Hippocampal formation (tissue), 2 donors: ENCODE results near the gene SLC43A2.

Experiments used
- DNase-seq, 2 donors: peaks; one replicate each; lab custom pipeline; 2025; lab: John Stamatoyannopoulos, UW

The SLC43A2 gene

DNA sequence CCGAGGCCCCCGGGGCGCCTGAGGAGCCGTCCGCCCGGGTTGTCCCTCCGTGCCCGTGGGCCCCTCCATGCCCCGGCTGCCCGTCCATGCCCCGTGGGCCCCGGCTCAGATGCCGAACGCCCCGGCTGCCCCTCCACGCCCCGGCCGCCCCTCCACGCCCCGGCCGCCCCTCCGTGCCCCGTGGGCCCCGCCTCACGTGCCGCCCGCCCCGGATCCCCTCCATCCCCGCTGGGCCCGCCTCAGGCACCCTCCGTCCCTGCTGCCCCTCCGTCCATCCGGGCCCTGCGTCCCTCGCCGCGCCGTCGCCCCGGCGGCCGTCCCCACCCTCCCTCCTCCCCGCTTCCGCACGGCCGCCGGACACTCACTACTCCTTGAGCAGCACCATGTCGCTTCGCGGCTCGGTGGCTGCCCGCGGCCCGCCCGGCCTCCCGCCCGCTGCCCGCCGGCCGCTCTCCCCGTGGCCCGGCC, 66.4 kb downstream of the SLC43A2 start:
- no peak for DNase-seq

DNA sequence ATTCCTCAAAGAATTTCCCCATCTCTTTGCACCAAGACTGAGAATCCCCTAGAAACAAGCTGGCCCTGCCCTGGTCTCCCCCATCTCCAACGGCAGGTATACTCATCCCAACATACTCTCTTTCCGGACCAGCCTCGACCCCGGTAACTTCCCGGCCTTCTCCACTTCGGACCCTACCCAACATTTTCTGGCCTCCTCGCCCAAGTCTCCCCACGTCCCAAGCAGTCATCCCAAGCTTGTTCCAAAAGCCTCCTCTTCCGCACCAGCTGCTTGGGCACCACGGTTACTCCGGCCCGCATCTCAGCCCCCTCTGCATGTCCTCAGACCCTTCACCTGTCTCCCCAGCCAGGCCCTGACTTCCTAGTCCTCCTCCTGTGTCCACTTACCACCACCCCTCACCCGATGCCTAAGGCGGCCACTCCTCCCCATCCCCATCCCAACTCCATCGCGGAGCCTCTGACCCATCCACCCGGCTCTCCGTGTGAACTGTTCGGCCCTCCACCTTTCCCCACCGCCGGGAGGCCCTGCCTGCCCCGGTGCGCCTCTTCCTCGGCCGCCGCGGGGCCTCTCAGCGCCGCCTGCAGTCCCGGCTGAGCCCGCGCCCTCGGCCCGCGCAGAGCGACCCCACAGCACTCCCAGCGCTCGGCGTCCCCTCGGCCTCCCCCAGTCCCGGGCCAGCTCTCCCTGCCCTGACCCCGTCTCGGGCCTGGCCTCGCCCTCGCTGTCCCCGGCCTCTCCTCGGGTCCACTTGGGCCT, 67.0 kb downstream of the SLC43A2 start:
- DNase-seq: no peak

DNA sequence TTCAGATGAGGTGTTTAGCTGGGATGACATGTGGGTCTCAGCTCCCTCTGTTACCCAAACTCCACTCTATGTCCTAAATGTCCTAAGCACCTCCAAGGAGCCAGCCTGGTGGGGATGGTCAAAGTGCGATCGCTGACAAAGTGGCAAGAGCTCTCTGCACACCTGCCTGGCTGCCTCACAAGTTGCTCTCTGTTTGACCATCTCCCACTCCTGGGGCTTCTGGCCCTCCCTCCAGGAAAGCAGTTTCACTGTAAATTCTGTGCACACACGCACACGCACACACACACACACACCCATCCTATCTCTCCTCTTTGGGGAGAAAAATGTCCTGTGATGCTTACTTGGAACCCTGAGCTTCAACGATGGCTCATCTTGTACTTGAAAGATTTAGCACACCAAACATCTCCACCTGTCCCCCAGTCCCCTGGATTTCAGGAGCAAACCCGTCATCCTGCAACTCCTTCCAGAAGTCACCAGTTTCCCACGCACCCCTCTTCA, 67.7 kb downstream of the SLC43A2 start:
- DNase-seq: no peak

DNA sequence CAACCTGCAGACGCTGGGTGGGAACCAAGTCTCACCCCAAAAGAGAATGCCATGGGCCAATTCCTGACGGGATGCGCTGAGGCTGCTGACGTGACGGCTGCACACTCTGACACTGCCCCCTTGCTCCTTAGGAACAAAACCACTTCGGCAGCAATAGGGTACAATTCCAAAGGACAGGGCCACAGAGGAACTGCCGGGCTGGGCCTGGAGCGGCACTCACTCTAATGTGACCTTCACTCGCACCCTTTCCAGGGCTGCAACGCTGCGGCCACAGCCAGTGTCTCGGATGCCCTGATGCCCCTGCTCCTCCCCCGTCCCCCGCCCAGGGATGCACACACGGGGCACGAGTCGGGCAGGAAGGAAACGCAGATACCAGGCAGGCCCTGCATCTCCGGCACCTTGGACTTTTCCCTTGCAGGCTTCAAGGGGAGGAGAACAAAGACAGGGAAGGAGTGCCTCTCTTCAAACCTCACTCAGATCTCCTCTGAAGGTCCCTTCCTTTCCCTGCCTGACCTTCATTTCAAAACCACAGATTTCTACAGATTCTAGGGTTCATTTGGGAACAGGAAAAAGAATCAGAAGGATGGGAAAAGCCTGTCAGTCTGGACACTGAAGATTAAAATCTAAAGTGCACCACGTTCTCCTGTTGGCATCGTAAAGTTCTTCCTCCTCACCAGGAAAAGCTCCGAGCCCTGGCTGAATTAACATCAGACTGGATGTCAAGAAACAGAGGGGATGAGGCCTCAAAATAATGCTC, 68.4 kb downstream of the SLC43A2 start:
- no peak for DNase-seq

DNA sequence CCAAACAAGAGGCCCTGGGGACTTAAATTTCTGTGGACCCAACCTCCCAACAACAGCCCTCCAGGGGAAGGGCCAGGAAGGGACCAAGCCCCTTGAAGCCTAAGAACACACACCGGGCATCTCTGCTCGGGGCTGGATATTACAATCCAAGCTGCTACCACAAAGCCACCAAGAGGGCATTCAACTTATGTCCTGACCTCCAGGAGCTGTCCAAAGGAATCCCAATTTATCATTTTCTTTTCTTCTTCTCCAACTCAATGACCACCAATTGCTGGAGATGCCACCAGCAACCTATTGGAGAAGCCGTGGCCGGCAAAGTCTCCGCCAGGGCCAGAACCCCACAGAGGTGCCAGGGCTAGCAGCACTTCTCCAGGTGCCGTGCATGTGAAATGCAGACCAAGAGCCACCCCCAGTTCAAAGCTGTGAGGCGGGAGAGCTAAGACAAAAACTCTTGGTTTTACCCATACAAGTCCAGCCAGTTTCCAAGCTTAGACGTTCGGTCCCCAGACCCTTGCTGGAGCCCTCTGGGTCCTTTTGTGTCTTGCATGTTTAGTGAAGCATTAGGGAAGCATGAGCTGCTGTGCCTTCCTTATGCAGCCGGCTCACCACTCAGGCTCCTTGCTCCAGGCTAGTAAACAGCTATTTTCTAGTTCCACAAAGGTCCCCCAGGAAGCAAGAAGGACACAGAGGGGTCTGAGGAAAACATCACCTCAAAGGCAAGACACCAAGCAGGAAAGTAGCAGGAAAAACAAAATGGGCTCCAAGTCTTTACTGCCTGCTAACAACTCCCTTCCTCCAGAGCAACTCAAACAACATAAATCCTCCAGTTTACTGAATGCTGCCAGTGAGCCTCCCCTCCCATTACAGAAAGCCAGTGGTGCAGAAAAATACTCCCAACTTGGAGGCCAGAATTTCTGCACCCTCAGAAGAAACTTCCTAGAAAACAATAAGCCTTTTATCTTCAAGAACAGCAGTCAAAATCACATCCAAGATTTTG, 69.3 kb downstream of the SLC43A2 start:
- DNase-seq: no peak

DNA sequence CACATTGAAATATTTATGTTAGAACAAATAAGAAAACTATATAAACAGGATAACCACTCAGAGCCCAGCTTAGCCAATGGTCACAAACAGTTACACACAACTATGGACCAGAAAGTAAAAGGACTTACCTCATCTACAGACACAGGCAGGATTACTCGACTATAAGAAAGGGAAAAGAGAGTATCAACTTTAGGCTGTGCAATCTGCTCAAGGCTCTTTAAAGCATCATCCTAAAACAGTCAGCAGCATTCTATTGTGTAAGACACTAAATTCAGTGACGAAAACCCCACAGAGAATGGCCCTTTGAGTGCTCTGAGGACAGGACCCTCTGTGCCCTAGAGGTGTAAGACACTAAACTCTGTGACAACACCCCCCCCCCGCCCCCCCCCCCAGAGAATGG, 70.2 kb downstream of the SLC43A2 start:
- no peak for DNase-seq

DNA sequence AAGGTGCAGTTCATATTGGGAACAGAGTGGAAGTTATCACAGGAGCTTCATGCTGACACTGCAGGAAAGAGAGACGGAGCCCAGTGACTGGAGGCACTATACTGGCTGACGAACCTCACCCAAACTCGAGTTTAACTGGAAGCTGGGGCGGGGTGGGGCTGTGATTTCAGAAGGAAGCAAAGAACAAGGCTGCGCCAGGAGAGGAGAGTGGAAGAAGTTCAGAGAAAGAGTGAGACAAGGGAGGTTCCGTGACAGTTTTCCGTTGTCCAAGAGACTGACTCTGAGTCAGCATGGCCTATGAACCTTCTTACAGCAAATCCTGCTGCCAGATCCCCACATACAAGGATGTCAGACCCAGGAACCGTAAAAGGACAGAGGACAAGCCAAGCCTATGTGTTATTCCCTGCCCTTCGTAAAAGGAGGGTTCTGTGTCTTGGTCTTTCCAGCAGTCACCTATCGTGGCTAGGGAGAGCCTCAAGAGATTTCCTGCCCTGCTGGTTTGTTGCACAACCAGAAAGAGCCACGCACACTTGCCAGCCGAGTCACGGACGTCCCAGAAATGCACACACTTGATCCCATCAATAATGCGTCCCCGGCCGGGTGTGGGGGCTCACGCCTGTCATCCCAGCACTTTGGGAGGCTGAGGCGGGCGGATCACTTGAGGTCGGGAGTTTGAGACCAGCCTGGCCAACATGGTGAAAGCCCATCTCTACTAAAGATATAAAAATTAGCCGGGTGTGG, 71.1 kb downstream of the SLC43A2 start:
- DNase-seq: no peak

DNA sequence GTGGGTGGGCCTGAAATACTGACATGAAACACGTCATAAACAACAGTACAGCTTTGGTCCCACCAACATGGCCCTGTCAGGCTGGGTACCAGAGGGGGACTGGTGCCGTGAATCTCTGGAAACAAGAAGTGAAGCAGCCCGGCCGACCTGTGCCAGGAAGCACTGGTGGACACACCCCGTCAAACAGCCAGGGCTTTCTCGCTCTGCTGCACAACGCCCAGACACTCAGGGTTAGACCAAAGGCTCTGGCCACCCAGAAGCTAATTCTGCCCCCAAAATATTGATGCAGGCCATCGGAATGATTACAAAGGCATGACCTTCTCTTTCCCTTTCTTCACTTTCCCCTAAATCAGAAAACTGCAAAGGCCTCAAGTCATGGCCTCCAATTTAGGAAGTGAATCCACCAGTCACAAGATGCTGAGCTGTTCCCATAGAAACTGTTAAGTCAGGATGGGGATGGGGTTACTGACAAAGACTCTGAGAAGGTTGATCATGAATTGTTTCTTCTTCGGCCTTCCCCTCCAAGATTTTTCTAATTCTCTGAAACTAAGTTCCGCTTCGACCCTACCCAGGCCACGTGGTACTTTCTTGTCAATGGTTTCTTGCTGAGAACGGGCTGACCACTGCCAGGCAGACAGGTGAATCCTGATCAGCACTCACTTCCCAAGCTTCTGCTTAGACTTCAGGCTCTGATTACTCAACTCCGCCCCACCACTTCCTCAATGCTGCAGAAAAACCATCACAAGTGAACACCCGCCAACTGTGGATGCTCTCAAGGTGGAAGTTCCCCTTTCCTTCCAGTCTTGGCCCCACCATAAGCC, 72.8 kb downstream of the SLC43A2 start:
- DNase-seq: no peak

DNA sequence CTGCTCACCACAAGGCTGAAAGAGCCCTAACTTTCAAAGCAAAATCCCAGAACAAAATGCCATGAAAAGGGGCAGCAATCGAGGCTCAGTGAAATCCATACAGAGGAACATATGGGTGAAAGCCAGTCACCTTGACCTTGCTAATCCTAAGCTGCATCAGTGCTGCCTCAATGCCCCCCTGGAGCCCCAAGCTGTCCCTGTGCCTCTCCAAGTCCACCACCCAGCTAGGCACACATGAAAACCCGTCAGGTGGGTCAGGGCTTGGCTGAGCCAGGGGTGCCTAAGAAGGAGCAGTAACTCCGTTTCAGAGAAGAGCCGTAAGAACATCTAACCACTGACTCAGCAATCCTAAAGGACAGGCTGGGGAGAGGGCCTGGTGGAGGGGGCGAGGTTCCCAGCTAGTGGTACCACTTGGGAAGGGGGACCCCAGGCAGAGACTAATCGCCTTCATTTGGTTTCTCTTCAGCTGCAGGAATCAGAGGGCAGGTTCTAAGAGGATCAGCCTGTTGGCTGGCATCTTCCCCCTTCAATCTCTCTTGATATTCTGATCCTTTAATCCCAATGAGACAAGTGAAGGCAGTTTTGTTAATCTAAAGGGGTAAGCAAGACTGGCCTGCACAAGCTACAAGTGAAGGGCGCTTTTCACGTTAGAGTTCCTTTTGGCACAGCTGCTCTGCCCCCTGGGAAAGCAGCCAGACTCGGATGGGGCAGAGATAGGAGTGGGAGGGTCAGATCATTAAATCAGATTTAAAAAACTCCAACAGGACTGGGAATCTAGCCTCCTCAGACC, 73.7 kb downstream of the SLC43A2 start:
- no peak for DNase-seq

DNA sequence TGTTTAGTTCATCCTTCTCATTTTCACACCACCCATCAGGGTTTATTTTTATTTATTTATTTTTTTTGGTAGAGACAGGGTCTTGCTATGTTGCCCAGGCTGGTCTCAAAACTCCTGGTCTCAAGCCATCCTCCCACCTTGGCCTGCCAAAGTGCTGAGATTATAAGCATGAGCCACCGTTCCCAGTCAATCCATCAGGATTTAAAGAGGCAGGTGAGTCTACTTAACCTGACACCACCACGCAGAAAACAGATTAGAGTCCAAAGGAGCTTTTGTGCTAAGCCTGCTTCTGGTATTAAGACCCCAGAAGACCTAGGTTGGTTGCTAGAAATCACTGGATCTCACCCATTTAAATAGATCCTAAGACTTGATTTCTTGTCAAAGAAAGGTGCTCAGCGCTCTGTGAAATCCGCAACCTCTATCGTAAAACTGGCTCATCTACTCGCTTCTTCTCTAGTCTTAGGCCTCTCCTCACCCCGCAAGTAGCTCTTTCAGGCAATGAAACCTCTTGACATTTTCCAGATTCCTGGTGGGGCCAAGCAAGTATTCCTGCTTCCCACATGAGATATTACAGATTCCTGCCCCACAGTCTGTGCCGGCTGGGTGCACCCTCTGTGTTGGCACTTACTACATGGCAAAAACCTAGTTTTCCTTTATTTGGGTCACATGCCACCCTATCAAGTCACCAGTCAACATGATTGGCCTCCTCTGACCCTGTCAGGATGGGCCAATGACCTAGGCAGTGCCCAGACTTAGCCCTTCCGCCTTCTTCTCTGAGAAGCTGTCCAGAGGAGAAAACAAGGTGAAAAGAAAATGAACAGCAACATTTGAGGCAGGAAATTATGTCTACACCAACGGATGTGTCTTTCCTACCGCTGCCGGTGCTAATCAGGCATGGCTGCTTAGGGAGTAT, 75.0 kb downstream of the SLC43A2 start:
- DNase-seq: no peak

DNA sequence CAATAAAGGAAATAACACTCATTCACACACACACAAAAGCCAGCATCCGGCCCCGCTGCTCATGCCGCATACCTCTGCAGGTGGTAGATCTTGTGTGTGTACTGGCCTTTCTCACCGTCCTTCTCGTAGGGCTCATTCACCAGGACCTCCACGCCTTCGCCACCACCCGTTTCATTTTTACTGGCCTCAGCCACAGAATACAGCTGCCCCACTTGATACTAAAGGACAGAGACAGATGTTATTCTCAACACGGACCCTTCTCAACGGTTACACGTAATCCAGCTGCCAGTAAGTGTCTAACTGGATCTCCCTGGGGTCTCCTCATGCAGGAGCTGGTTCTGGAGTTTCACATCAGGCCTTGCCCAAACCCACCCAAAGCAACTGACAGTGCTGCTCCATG, 75.7 kb downstream of the SLC43A2 start:
- DNase-seq: no peak

DNA sequence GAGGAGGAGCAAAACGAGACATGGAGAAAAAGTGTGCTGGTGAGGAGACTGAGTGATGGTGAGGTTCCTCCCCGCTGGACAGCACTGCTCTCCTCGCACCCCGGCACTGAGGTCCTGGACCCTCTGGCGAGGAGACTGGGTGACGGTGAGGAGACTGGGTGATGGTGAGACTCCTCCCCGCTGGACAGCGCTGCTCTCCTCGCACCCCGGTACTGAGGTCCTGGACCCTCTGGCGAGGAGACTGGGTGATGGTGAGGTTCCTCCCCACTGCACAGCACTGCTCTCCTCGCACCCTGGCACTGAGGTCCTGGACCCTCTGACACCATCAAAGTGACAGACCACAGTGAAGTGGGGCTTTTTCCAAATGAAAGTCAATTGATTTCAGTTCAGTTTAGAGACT, 76.9 kb downstream of the SLC43A2 start:
- DNase-seq: no peak

DNA sequence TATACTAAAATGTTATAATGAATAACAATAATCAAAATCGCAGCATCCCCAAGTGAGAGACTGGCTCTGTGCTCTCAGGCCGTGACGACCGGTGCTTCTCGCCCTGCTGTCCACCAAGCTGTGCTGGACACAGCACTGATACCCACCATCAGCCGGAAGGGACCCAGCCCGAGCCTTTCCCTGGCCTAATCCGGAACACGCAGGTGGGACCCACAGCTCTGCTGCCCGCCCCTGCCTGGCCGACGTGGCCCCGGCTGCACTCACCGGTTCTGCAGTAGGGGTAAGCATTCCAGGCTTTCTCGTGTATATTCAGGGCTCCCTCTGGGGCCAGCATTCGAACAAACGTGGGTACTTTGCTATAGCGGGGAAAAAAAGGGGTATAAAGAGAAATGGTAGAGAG, 80.6 kb downstream of the SLC43A2 start:
- DNase-seq: no peak

DNA sequence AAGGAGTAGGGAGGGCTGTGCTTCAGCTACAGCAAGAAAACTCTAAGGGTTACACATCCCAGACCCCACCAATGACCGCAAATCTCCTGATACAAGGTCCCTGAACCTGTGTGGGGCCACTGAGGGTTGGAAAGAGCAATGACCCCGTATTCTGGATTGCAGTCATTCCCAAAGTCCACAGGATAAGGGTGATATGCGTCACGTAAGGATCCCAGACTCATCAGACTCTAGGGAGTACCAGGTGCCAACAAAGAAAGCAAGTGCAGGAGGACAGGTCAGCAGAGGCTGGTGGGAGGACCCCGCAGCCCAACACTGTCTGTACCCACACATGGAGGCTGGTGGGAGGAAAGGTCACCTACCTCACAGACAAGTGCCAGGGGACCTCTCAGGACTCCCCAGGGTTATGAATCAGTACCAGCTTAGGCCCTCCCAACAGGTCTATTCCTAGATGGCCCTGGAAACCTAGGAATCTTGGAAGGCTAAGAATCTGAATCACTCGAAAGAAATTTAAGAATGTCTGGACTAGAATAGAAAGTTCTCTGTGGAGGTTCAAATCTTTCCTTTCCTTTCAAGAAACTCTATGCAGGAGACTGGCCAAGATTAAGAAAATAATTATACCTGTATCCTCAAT, 82.2 kb downstream of the SLC43A2 start:
- no peak for DNase-seq

DNA sequence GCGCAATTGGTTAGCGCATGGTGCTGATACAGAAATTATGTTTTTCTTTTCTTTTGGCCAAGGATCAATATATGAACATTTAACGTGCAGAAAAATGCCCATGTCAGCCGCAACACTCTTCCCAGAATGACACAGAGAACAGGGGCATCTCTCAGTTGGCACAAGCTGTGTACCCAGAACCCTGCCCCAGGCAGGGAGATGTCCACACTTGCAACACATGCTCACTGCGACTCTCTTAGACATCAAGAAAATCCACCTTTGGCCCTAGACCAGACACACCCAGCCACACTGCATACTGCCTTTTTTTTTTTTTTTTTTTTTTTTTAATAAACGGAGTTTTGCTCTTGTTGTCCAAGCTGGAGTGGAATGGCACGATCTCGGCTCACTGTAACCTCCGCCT, 83.0 kb downstream of the SLC43A2 start:
- DNase-seq: no peak

DNA sequence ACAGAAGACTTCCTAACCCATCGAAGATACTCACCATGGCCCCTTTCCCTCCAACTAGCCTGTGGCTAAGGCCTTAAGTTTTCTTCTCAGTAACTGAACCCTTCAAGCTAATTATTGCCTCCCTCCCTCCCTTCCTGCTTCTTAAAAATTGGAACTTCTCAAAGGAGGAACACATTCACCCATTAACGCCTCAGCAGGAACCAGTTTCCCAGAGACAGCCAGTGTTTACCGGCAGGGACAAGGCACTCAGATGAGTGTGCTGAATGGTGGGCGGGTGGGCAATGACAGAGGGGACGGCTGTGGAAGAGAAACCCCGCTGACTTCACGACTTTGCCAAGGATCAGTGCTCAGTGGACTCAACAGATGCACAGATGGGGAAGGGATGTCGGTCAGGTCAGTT, 86.3 kb downstream of the SLC43A2 start:
- no peak for DNase-seq

DNA sequence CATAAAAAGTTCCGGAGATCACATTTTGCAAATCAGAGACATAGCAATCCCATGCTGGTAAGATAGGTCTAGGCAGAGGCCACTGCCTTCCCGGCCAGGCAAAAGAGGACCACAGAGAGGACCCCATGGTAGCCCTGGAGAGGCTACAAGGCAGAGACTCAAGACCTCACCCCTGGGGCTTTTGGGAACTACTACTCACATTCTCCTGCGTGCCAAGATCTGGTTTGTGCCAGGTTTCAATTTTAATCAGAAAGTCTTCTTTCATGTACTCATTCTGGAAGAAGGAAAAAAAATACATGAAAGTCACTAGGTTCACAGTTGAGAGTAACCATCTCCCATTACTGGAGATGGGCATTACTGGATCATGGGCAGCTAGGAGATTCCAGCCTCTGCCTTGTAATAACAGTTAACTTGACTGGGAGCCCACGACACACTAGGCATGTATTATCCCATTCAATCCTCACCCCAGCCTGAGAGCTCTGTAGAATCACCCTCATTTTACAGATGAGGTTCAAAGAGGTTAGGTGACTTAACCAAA, 87.2 kb downstream of the SLC43A2 start:
- DNase-seq: no peak

DNA sequence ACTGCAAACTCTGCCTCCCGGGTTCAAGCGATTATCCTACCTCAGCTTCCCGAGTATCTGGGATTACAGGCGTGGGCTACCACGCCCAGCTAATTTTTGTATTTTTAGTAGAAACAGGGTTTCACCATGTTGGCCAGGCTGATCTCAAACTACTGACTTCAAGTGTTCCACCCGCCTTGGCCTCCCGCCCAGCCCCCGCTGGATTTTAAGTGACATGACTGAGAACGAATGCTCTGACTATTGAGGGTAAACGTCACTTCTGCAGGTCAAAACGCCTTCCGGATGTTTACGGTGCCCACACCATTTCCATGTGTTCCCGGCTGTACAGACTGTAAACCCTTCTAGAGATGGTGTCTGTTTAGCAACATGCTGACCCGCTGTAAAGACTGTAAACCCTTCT, 88.8 kb downstream of the SLC43A2 start:
- DNase-seq: no peak
